ENCODE data around the gene SAMM50.

The SAMM50 gene

GRCh38 chr22:44033287-44033686 lies 78.0 kb downstream of the SAMM50 start:
- DNase-seq = no peak

- no peak for DNase-seq
These were observed 78.5 kb downstream of the SAMM50 start for GRCh38 chr22:44033694-44034093.

- DNase-seq = no peak
These were observed 82.5 kb downstream of the SAMM50 start for GRCh38 chr22:44037519-44038375.

DNA sequence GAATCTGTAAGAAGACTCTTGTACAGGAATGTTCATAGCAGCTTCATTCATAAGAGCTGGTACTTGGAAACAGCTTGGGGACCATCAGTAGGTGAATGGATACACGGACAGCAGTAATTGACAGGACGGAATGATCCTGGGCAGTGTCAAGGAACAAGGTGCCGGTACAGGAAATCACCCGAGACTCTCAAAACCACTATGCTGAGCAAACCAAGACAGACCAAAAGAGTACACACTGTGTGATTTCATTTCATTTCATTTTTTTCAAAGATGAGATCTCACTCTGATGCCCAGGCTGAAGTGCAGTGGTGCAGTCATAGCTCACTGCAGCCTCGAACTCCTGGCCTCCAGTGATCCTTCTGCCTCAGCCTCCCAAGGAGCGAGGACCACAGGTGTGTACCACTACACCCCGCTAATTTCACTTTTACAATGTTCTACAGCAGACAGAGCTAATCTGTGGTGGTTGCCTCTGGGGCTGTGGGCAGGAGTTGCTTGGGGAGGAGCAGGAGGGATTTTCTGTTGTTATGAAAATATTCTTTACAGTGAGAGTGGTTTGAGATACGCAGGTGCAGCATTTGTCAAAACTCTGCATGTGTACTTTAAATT lies 84.4 kb downstream of the SAMM50 start:
- DNase-seq = no peak

GRCh38 chr22:44042249-44043218 lies 87.3 kb downstream of the SAMM50 start:
- no peak for DNase-seq

DNA sequence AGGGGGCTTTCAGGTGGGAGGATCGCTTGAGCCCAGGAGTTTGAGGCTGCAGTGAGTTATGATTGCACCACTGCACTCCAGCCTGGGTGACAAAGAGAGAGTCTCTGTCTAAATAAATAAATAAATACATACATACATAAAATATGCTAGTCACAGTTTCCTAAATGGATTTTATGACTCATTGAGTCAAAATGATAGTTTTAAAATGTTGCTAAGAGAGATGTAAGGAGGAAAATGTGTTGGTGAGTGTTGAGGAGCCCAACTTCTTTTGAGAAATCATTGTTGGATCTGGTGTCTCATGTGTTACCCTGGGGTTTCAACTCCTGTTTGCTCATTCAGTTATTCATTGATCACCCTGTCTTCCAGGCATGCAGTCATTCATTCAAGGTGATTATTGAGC lies 89.9 kb downstream of the SAMM50 start:
- no peak for DNase-seq
